Activated CD8-positive, alpha-beta memory T cell treated with anti-CD3 and anti-CD28 coated beads for 48 hours (primary cell): ENCODE results near the gene MDFIC.

Experiments used
- DNase-seq, 3 experiments: peaks; one replicate each; pipeline ENCODE4 v3.0.0-alpha.2; 2020; ENCODE audit warnings: low read depth in 2 of 3, low spot score in 2 of 3

Gene MDFIC

DNA sequence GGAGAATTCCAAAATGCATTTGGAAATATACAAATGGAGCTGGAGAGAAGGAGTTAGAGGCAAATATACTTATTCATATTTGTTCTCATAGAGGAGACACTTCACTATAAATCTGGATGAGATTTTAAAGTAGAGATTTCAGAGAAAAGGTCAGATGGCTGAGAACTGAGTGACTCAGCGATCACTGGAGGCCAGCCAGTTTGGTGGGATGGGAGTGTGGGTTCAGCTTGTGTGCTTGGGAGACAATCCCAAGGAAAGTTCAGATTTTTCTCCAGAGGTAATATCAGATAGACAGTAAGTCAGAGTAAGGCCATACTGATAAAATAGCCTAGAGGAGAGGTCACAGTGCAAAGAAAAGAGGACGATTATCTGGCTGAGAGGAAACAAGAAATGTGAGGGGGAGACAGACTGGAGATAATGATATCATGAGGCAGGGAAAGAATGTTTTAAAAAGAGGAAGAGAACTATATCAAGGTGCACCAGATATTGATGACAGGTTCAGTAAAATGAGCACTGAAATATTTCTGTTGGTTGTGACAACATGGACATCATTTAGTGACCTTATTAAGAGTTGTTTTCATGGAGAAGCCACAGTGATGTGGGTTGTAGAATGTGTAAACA is 67.0 kb downstream of the MDFIC start:
- no peak for DNase-seq

DNA sequence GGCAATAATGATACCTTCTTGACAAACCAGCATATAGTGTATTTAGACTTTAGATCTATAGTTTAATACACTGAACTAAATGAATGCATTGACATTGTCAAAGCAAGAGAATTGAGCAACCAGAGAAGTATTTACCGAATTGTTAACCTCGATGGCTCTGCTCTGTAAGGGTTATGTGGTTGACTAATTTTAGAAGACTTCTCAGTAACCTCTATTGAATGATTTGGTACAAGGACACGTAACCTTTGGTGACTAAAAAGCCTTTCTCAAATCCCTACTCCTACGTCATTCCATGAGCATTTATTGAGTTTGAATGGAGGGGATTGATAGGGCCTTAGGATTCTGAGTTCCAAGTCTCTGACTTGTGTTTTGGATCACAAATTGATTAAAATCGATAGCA is 67.6 kb downstream of the MDFIC start:
- no peak for DNase-seq

DNA sequence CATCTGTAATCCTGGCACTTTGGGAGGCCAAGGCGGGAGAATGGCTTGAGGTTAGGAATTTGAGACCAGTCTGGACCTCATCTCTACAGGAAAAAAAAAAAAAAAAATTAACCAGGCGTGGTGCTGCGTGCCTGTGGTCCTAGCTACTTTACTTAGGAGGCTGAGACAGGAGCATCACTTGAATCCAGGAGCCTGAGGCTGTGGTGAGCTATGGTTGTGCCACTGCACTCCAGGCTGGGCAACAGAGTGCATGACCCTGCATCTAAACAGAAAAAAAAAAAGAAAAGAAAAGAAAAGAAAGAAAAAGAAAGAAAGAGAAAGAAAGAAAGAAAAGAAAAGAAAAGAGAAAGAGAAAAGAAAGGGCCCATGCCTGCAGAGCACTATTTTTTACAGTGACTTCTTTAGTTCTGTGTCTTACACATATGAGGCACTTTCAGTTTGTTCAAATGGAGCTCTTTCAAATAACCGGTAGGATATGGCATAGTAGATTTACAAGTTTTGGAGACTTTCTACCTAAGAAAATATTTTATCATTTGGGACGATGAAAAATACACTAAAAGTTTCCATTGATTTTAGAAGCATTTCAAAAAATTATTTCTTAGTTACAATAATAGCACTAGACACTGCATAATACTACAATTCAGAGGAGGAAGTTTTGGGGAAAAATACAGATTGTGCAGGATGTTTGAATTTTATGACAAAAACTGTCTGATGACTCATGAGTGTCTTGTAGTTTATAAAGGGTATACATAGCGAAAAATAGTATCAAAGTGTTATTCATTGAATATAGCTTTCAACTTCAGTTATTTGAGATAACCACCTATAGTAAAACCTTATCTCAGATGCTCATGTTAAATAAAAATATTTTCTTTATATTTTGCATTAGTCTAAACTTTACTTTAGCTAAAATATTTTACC is 75.9 kb downstream of the MDFIC start:
- DNase-seq = no peak

DNA sequence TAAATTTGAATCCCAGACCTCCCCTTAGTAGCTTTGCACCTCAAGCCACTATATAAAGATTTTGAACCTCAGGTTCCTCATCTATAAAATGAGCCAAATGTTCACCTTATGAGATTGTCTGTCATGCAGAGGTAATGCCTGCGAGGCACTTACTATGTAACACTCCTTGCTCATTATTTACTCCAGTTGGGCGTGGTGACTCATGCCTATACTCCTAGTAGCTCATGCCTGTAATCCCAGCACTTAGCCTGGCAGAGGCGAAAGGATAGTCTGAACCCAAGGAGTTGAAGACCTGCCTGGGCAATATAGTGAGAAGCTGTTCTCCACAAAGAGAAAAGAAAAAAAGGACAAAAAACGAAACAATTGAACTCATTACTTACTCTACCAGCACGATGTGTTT is 82.2 kb downstream of the MDFIC start:
- no peak for DNase-seq

DNA sequence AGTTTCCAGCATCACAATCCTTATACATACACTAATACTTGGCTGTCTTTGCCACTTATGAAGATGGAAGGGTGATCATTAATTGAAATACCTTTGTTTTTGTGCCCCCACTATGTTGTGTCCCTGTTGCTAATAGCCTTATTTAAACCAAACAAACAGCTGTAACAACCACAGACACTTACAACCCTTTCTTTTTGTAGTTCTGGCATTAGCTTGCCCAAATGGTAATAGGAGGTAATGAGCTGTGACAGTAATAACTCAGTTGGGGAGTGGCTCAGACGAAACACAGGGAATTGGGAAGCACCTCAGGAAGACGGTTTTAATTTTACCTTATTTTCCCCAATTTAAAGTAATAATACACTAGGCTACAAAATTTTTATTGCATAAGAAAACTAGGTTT is 83.4 kb downstream of the MDFIC start:
- no peak for DNase-seq

DNA sequence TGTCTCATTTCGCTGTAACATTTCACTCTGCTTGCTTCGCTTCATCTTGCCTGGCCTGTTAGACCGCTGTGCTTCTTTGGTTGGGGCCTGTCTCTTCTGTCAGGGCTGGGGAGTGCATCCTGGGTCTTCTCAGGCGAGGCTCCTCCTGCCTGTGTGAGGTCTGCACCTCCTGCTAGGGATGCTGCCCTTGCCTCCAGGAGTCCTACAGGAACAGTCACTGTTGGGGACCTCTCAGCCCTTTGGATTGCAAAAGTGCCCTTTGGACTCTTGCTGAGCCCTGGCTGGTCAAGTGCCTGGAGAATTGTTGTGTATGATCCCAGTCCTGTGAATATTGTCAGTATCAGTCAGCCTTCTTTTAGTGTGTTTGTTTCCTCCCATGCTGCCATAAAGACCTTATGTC is 84.1 kb downstream of the MDFIC start:
- DNase-seq = no peak

DNA sequence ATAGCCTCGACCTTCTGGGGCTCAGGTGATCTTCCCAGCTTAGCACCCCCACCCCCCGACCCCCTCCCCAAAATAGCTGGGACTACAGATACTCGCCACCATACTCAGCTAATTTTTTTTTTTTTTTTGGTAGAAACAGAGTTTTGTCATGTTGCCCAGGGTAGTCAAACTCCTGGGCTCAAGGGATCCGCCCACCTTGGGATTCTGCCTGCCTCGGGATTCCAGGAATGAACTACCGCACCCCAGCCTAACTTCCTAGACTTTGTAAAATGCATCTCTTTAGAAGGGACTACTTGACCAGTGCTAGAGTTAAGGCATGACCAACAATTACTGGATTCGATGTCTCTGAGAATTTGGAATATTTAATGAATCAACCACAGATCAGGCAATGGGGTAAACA is 85.9 kb downstream of the MDFIC start:
- DNase-seq = no peak

DNA sequence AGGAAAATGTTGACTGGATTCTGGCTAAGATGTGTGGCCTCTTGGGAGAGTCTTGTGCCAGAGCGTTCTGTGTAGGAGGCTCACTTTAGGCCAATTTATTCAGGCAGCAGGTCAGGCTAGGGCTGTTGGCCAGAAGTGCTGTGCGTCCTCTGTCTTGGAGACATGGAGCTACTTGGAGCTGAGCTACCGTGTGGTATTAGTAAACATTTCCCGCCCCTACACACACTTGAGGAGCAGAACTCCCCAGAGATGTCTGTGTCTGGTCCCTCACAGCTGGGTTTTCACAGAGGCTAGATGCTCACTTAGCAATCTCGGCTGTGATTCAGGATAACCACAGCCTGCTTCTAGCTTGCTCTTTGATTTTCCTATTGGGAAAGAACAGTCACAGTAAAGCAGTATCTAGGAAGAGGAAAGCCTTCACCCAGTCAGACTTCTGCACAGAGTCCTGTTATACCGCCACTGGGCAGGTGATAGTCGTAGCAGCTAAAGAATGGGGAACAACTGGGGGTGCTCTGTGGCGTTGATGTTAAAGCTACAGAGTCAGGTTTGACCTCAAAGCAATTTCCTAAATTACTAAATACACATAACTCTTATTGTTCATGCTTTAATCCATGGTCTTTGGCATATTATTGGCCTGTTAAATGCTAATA is 86.7 kb downstream of the MDFIC start:
- DNase-seq = no peak

DNA sequence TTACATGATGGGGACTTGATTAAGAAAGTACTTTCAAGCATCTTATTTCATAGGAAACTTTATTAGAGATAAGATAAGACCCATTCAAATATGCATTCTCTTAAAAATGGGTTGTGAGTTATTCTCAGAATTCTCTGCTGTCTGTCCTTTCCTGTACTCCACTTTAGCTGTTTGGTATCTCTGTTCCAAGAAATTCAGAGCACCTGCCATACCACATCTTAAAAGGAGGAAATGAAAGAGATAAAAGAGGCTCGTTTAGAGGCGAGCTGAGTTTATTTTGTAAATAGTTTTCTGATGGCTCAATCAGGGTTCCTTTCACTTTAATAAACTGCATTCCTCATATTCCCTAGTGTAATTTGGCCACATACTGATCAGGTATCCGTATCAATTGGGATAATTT is 87.2 kb downstream of the MDFIC start:
- DNase-seq = no peak

DNA sequence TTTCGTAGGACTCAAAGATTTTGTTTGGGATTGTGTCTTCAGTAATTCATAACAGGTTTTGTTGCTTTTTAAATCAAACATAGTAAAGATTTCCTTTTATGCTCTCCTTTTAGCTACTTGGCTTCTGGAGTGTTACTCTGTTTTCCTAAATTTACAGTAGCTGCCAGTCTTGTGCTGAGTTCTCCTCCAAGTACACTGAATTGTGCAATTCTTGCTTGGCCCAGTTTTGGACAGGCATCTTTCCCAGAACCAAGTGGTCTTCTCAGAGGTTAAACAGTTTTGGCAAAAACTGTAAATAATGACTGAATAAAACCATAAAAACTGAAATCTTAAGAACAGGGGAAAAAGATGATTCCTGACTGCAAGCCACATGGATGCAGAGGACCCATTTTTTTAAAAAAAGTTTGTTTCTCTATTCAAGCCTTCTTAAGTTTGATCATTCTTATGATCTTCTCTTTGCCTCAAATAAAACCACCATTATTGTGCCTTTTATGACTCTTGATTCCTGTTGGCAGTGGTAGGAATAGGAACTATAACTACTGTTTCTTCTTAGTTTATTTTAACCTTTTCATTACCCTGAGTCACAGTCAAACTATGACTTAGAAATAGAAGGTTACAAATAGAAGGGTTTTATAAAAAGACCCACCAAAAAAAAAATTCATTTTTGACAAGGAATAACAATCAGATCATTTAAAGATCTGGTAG is 88.0 kb downstream of the MDFIC start:
- DNase-seq = no peak

DNA sequence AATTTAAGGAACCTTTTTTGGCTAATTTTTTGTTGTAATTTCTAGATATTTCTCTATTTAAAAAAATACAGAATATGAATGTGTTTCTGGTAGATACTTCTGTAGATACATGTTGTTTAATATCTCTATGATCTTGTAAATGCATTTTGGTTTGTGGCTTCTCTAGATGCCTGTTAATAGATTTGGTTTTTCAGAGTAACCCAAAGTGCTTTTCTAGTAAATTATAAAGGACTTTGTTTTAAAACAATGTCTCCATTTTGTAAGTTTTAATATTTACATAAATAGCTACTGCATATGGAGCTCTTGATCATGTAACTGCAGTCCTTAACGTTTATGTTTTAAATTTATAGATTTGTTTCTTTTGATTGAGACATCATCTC is 88.5 kb downstream of the MDFIC start:
- DNase-seq = no peak

DNA sequence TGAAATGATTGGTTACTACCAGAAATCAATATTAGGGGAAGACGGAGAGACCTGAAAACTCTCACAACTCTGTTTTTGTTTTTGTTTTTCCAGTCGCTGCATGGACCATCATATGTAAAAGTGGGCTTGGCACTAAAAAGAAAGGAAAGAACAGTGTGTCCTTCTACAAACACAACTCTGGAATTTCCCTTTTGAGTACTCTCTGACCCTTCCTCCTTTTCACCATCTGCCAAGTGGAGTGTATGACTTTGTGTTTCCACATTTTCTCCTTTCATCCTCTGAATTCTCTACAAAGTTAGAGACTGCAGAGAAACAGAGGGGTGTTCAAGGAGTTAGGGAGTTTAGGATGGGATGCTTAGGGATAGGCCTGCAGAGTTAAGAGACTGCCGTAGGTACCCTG is 92.0 kb downstream of the MDFIC start:
- DNase-seq = no peak

DNA sequence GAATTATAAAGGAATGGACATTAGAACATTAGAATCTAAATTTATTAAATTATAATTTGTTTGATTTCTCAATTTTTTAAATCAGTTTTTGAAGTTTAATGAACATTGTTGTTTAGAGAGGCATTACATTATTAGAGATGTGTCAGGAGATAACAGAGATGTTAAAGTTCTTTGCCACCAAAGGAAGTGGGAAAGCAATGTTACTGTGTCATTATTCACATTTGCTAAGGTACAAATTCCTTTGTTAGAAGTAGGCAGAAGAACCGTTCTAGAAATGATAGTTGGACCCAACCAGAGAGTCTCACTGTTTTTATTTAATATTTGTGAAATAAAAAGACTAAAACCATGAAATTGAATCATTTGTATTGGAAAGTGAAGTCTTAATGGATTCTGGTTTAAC is 92.9 kb downstream of the MDFIC start:
- DNase-seq = no peak

DNA sequence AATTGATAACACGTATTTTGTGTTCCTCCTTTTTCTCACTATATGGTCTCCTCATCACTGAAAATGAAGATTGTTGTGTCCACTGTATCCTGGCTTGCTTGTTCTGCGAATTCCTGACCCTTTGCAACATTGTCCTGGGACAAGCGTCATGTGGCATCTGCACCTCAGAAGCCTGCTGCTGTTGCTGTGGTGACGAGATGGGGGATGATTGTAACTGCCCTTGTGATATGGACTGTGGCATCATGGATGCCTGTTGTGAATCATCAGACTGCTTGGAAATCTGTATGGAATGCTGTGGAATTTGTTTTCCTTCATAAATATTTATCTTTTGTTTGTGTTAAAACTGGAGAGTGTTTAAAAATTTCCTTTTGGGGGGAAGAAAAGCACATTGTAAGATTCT is 93.7 kb downstream of the MDFIC start:
- DNase-seq = no peak

DNA sequence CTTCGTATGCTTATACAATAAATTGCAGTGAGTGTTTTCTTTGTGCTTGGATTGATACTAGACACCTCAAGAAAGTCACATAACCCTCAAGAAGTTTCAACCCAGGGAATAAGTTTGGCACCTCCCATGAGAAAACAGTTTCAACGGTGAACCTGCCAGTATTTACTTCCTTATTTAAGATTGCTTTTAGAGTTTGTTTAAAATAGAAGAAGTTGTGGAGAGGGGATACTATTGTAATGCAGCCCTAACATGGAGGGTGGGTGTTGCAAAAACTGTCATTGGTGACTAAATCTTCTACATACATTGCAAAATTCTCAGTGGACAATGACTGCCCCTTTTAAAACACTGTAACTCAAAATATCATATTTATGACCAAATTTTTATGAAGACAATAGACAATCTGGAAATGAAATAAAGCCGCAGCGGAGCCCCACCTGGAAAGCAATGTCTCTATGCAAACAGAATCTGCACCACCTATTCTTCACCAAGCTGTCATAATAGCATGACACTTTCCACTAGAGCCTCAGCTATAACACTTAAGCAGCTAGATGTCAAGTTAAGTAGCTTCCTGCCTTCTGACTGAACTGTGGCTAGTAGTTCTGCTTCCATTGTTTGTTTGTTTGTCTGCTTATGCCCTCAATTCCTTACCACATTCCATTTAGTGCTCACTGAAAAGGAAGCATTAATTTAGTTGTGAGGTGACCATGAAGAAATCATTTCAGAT is 98.2 kb downstream of the MDFIC start:
- no peak for DNase-seq

DNA sequence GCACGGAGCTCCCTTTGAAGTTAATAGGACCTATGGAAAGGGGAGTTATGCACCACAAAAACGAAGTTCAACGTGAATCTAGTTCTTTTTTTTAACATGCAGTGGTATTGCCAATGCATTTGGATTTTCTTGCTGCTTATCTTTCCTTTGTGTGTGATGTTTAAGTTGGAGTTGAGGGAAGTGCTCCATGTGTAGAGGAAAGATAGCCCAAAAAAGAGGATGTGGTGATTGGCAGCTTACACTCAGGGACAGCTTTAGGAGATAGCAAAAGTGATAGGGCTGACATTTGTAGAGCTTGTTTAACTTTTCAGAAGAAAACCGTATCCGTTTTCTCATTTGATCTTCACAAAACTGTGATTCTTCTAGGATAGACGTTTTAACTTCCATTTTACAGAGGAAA is 101.3 kb downstream of the MDFIC start:
- DNase-seq = no peak

DNA sequence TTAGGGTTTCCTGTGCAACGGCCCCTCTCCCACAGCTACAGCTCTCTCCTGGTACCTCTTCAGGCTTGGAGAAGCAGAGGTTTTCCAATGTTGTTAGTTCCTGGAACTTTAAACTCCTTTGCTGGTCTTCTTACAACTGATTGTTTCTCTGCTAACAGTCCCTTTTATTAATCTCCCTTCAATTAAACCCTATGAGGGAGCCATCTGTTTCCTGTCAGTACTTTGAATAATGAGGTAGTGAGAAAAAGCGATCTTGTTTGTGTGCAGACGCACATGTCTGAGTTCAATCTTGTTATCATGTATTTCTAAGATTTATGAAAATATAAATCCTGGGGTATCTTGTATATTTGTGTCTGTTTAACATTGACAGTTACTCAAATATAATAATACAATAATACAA is 102.4 kb downstream of the MDFIC start:
- DNase-seq = no peak

DNA sequence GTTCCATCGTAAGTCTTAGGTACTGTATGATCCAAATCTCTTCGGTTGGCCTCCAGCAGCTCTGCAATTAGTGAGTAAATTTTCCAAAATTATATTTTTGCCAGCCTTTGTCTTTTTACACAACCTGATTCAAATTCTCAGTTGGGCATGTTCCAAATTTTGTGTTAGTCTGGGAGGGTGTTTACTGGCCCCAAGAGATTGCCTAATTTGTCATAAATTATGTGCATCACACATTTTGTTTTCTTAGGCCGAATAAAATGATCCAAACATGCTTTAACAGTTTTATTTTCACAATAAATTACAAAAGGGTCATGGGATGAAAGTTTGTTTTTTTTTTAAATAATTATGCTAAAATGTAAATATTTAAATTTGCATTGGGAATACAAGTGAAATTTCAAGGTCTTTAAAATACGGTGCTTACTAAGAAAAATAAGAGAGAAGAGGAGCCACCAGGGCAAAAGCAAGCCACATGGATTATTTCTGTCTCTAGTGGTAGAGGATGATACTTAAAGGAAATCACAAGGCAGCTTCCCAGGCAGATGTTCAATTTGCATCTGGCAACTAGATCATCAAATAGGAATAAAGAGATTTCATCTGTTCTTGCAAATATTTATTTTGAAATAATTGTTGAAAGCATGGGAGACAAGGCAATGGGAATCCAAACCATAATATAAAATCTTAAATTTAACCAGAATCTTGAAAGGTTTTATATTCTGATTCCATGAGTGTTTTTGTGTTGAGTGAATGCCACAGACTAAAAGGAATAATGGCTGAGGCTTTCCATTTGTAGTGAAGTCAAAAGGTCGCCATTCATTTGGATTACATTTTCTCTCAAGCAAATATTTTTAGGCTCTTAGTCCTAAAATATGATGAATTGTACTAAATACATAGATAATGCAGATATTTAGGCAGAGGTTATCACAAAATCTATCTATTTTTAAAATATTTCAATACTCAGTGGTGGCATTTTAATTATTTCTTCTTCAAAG is 111.1 kb downstream of the MDFIC start:
- DNase-seq = no peak

DNA sequence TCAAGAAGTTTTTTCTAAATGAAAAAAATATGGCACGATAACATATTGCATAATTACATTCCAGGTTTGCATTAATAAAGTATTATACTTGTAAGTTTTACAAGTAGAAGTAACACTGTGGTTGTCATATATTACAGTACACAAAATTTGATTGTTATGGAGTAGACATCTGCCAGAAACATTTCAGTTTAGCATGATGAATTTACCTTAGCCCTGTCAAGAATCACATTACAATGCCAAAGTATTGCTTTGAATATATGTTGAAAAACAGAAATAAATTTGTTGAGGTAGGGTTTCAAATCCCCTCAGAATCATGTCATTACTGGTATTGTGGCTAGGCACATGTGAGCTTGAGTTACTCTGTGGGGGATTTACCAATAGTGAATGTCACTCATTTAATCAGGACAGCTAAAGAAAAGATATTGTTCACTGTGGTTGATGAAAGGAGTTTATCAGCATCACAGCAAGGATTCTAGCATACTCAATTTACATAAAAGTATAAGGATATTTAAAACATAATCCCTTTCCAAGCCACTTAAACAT is 112.1 kb downstream of the MDFIC start:
- no peak for DNase-seq

DNA sequence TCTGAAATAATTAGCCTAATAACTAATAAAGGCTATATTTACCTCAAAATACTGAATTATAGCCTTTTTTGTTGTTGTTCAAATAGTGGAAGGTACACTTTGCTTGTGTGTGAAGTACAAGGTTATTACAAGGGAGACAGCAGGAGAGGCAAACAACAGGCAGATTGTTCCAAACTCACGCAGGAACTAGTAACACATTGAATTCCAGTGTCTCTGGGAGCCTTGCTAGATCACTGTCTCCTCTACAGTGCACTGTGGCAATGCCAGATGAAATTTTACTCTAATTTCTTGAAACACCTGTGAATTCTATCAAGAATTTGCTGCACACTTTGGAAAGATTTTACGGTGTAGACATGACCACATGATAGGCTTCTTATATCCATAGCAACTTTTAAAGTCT is 112.6 kb downstream of the MDFIC start:
- no peak for DNase-seq
